ENCODE results near the gene MDM2. TPM values are rescaled to one million over a fixed set of nuclear protein-coding genes. Genes with fewer than 3 reads are reported as not detected.

MDM2 gene
- total and polyA plus RNA-seq, 9 of the 15 experiments (the other 6 are each of a cell fraction or from before 2014, with no cell fraction given), result 13.6 to 100 (median 49.0) TPM

DNA sequence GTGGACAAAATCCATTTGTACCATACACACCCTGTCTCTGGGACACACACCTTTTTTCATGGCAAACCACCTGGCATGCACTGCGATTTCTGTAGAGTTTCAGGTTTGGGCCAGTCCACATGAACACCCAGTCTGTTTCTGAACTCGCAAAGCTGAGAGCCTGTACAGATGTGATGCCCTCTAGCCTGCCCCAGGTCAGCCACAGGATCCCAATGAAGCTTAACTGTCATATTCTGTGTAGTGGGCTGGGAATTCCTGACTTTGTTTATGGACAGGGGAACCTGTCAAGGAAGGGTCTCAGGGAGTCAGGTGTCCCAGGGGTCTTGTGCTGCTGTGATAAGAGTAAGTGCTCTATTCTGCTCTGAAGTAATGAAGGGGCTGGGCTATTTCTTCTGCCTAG, 85.2 kb downstream of the MDM2 start (continued):
- TF ChIP-seq, protein P1, sequence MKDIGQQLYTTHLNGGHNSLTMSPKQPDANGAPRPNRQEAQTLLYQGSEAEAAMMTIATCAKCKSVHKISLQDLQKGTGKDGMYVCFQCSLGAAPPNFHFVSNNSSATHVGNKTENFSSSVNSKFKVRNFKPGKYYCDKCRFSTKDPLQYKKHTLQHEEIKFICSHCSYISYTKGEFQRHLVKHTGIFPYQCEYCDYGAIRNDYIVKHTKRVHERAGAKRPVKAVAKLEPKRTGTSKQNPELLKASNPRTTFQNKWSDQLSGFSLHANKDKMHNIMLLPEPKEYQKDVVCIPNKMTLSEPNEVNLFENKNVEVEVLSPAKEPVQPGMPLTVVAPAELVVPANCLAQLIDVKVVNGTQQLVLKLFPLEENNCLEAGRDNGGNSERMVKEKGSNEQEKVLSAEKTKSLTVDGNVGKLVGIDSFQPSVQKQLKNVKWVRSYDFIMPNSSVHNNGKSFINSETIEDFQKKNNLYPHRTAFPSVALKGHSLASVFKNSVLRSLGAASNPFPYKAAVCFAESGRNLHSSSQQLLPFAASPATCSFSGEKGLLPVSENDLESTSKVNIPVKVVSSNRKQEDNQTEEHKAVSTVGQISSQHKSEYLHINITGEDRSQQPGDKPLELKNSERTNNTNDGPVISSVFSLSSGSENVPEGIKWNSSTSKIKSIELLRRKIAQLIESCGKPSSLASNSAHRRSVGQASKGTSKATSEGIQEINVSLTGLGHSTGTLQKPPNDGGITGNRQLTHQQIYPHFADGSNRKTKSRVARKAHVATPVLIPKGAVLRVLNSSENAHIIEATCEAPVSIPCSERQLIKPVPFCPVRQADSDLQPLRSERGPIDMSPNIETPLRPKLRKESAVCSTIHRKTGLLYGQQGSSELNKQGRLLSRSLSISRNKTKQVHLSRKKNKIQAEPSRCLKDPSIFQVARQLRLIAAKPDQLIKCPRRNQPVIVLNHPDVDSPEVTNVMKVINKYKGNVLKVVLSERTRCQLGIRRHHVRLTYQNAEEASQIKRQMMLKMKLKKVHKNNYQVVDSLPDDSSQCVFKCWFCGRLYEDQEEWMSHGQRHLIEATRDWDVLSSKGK (CRISPR knock-in tag; IDR thresholded peaks at IDR 0.05), result no peak

DNA sequence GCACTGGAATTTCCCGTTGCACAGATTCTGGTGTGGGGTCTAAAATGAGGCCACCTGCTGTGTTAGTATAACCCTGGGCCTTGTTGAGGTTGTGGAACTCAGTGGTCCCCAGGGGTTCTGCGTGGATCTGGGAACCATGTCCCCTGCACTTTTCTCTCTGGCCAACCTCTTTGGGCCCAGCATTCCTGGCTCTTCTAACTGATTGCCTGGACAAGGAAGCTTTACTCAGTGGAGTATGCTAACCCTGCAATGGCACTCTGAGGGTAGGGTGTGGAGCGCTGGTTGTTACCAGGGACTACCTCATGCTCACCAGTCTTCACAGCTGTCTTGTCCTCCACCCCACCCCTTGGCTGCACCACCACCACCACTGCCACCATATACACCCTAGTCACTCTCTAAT, 85.8 kb downstream of the MDM2 start:
- no peak overlapping the region for H3K27ac ChIP-seq (ENCODE audit: extremely low read depth, low read depth, low read length)
- H3K4me1 ChIP-seq (replicated peaks in 1 of 2; ENCODE audit: control insufficient read depth in 2 of 2, insufficient read depth in 2 of 2, low read length in 2 of 2), result no peaks in the 10 kb centered on the region
- no peak overlapping the region for H2AFZ ChIP-seq (ENCODE audit: low read depth, low read length)
- H4K20me1 ChIP-seq (replicated peaks; ENCODE audit: control insufficient read depth, insufficient read depth, low read length), result no peaks in the 10 kb centered on the region
- no peaks in the 10 kb centered on the region for H3K9me1 ChIP-seq (ENCODE audit: control insufficient read depth, insufficient read depth, low read length)
- H3K9me3 ChIP-seq (replicated peaks; ENCODE audit: control insufficient read depth, insufficient read depth, low read depth, low read length), result no peaks in the 10 kb centered on the region
- H3K9ac ChIP-seq (ENCODE audit: insufficient read depth in 1 of 2, low read depth in 2 of 2, low read length in 2 of 2), result no peak overlapping the region
- H3K79me2 ChIP-seq (ENCODE audit: control insufficient read depth, insufficient read depth, low read length), result no peaks in the 10 kb centered on the region
- no TSS peak for BruUV-seq (replicated peaks)
- ATAC-seq (no peak), FAIRE-seq (no peak), DNase-seq (ENCODE audit: extremely low read depth in 1 of 4, low spot score in 3 of 4) (no peak)
- in situ Hi-C loops (cut with MboI) (no loop called here), intact Hi-C loops (cut with micrococcal nuclease) (no loop called here)
- peaks cover 5 to 13% of the 10 kb centered on the region in 2 experiments; a peak in 2 of 5 replicates for H3K27me3 ChIP-seq (ENCODE audit: control insufficient read depth in 2 of 2, insufficient read depth in 2 of 2, low read length in 2 of 2)
- no peak overlapping the region for H3K4me3 ChIP-seq
- POLR2A ChIA-PET, result interaction anchor here (0.8 kb wide), 1 partner anchor 1278 kb away, joined by 3 read pairs; no protein-coding TSS in a partner anchor
- no peaks in the 10 kb centered on the region for H3K36me3 ChIP-seq (ENCODE audit: control insufficient read depth, insufficient read depth, low read length)
- 0% methylated on average over 3 of the region's 3 CpGs for WGBS (ENCODE audit: insufficient coverage, low coverage, missing lambda C conversion rate)
- no peak overlapping the region for H3K4me2 ChIP-seq (ENCODE audit: insufficient read depth, low read length)
- CTCF ChIA-PET (ENCODE audit: low intra/inter-chr PET ratio), result no interaction called here
- TF ChIP-seq FOXK1 (CRISPR knock-in tag; IDR thresholded peaks at IDR 0.05; ENCODE audit: borderline replicate concordance) (no peak), ZNF830 (CRISPR knock-in tag; IDR thresholded peaks at IDR 0.05) (no peak), ETS2 (tag; IDR thresholded peaks at IDR 0.05; ENCODE audit: borderline replicate concordance, poor library complexity, severe bottlenecking) (no peak), BCOR (IDR thresholded peaks at IDR 0.05) (no peak), ZNF280A (IDR thresholded peaks at IDR 0.05; ENCODE audit: low read depth, partially characterized antibody) (no peak), ZNF197 (CRISPR knock-in tag; IDR thresholded peaks at IDR 0.05; ENCODE audit: low read depth) (no peak)

Data from K562 (cell line).